A549 (cell line): ENCODE results near the gene ACVR1B. TPM values are rescaled to one million over a fixed set of nuclear protein-coding genes. Genes with fewer than 3 reads are reported as not detected.
A peak's percentile ranks its signal among the peaks of the same experiment; 100 is the strongest.

Experiments used
- ATAC-seq, 2 experiments: fragments of 200-7000 bp in 1 of 2; fragments of >200 bp in 1 of 2; cut with Nextera tagmentation in 1 of 2; cut with Tn5 transposase in 1 of 2; 3 replicates each; pipeline versions ENCODE4 v1.8.0 to v1.9.1; 2018 to 2020; ENCODE audit warnings: mild to moderate bottlenecking in 1 of 2, moderate library complexity in 1 of 2
- CTCF ChIA-PET: fragments of 300-600 bp; sonication (Branson Sonifier 250); formaldehyde crosslinking; extraction: SDS; loops from one replicate; lab custom pipeline; 2021; ENCODE audit warnings: antibody characterized with exemption, inconsistent platforms; lab: Yijun Ruan, JAX
- POLR2A ChIA-PET: fragments of 350-600 bp; formaldehyde crosslinking; extraction: SDS; loops from one replicate; lab custom pipeline; 2021; ENCODE audit warnings: antibody characterized with exemption, inconsistent platforms; lab: Yijun Ruan, JAX
- DNase-seq, 2 experiments: peaks; one replicate each; pipeline versions ENCODE4 v3.0.0 to v3.0.0-alpha.2; 2011 to 2016; ENCODE audit warnings: low read depth in 1 of 2, low spot score in 1 of 2
- FAIRE-seq: peaks from 2 replicates; lab custom pipeline; 2011; peaks lifted over from hg19 to GRCh38; lab: Jason Lieb, UNC
- H3K27ac ChIP-seq, 2 experiments: fragments of >200 bp; sonication (Bioruptor Twin); formaldehyde crosslinking; 3 replicates each; pipeline ENCODE4 v1.5.1; 2016 to 2017
- H3K4me1 ChIP-seq: fragments of >200 bp; sonication (Bioruptor Twin); formaldehyde crosslinking; 3 replicates; pipeline ENCODE4 v1.6.1; 2016
- H3K4me2 ChIP-seq: fragments of >200 bp; sonication (Bioruptor Twin); formaldehyde crosslinking; 3 replicates; pipeline ENCODE4 v1.6.1; 2016
- H3K4me3 ChIP-seq: fragments of >200 bp; sonication (Bioruptor Twin); formaldehyde crosslinking; 3 replicates; pipeline ENCODE4 v1.5.1; 2016
- H3K9me3 ChIP-seq: fragments of >200 bp; sonication (Bioruptor Twin); formaldehyde crosslinking; 3 replicates; pipeline ENCODE4 v1.6.1; 2016
- CEBPB ChIP-seq, 2 experiments: fragments of >200 bp in 1 of 2; sonication (Bioruptor Twin) in 1 of 2; formaldehyde crosslinking in 1 of 2; IDR thresholded peaks; 2 replicates each; pipeline ENCODE4 v1.6.1; 2012 to 2016
- HOXB13 ChIP-seq: fragments of 250-450 bp; sonication (Bioruptor Pico); IDR thresholded peaks from 2 replicates; pipeline ENCODE4 v1.5.0; 2020; ENCODE audit warnings: low read depth, mild to moderate bottlenecking, moderate library complexity
- RAD21 ChIP-seq, 2 experiments: fragments of >200 bp in 1 of 2; sonication (Bioruptor Twin) in 1 of 2; formaldehyde crosslinking in 1 of 2; IDR thresholded peaks in 1 of 2; conservative IDR thresholded peaks in 1 of 2; 2 replicates in 1 of 2; 3 replicates in 1 of 2; pipeline ENCODE4 v1.6.1; 2012 to 2018; ENCODE audit warnings: inconsistent platforms in 1 of 2
- TP53 ChIP-seq: fragments of 250-450 bp; sonication (Bioruptor Pico); IDR thresholded peaks from 2 replicates; pipeline ENCODE4 v1.5.0; 2021; ENCODE audit warnings: mild to moderate bottlenecking, moderate library complexity
- WGBS: methylation state at CpG from one replicate; pipeline ENCODE4 v1.1.6; 2017; ENCODE audit errors: missing lambda C conversion rate; 5-methylcytosine and 5-hydroxymethylcytosine counted together
- polyA plus RNA-seq, 4 experiments: library from polyadenylated mRNA; depleted of rRNA in 3 of 4; stranded (reverse); fragments of >200 nt; fragmentation: RNase III in 1 of 4; extraction: RNeasy Plus Mini Kit Qiagen cat#74134 plus additional on column Dnase treatment in 1 of 4; gene quantifications; 2 replicates in 3 of 4; 3 replicates in 1 of 4; pipeline ENCODE4 v1.2.3, GENCODE V29; 2011 to 2017
- small RNA-seq, 6 experiments: library from RNA; depleted of rRNA; stranded (forward); fragments of <200 nt; gene quantifications; one replicate each; pipeline ENCODE3, GENCODE V24; 2012

Gene ACVR1B
- polyA plus RNA-seq, 2 of the 4 experiments (the other 2 are of a cell fraction) = 15.2 to 18.4 TPM

GRCh38 chr12:52045794-52046199, 94.3 kb downstream of the ACVR1B start:
- Histone ChIP-seq H3K4me2 (no peak overlapping the region; the same call in 2 of the 3 replicates), H3K4me1 (peaks cover 21% of the 10 kb centered on the region)
- no peak for TF ChIP-seq RAD21 (conservative IDR thresholded peaks at IDR 0.05 in 1 of 2, IDR thresholded peaks at IDR 0.05 in 1 of 2)
- no peak for TF ChIP-seq CEBPB (IDR thresholded peaks at IDR 0.05)
- TF ChIP-seq TP53 (CRISPR knock-in tag) = no peak
- peak; percentile 34; the same call in 1 of the 2 replicates for TF ChIP-seq HOXB13 (CRISPR knock-in tag)
- TF ChIP-seq, all 56 proteins: peak for 1
- peak in 1 of 2 experiments; percentile 60 for DNase-seq
- Histone ChIP-seq H3K9me3 (no peaks in the 10 kb centered on the region), H3K4me3 (no peak overlapping the region), H3K27ac (peak overlapping the region in 1 of 2 experiments; percentile 68; a peak in 3 of 6 replicates)
- ChIA-PET POLR2A (no interaction called here), CTCF (interaction anchor here (0.9 to 41.8 kb wide), 3 partner anchors 21 to 71 kb away, joined by 3 to 1730 read pairs (median 426); partner anchors contain the start of genes ATG101, NR4A1 and SMIM41)
- ATAC-seq = no peak
- WGBS = 54% methylated on average over 3 of the region's 4 CpGs
- no peak for FAIRE-seq

Small RNAs within 50 kb of the gene (small RNA-seq; reads per million reads assigned to genes)
- 0 to 8.1 (median 0) reads per million in 6 experiments for gene RNU6-574P

Other genes starting within 250 kb of the ACVR1B start
- gene FIGNL2, start 103.0 kb upstream of the ACVR1B start, polyA plus RNA-seq (2011; rRNA removed) = 0.22 and 0.26 TPM in 2 replicates
- 0.36 to 0.46 TPM (median 0.38 TPM) in 3 replicates for gene FIGNL2, start 103.0 kb upstream of the ACVR1B start, polyA plus RNA-seq (2017; fragmentation: RNase III; extraction: RNeasy Plus Mini Kit Qiagen cat#74134 plus additional on column Dnase treatment)
- not detected in 2 replicates for gene ANKRD33, start 63.6 kb upstream of the ACVR1B start, polyA plus RNA-seq (2011; rRNA removed)
- not detected in 3 replicates for gene ANKRD33, start 63.6 kb upstream of the ACVR1B start, polyA plus RNA-seq (2017; fragmentation: RNase III; extraction: RNeasy Plus Mini Kit Qiagen cat#74134 plus additional on column Dnase treatment)
- 0.03 and 0.22 TPM in 2 replicates for gene ACVRL1, start 44.2 kb upstream of the ACVR1B start, polyA plus RNA-seq (2011; rRNA removed)
- 0.05 TPM in 1 of 3 replicates, not detected in the others for gene ACVRL1, start 44.2 kb upstream of the ACVR1B start, polyA plus RNA-seq (2017; fragmentation: RNase III; extraction: RNeasy Plus Mini Kit Qiagen cat#74134 plus additional on column Dnase treatment)
- gene TAMALIN, start 55.2 kb downstream of the ACVR1B start, polyA plus RNA-seq (2011; rRNA removed) = 0.22 and 0.35 TPM in 2 replicates
- 0.16 to 0.30 TPM (median 0.29 TPM) in 3 replicates for gene TAMALIN, start 55.2 kb downstream of the ACVR1B start, polyA plus RNA-seq (2017; fragmentation: RNase III; extraction: RNeasy Plus Mini Kit Qiagen cat#74134 plus additional on column Dnase treatment)
- 81.3 and 89.6 TPM in 2 replicates for gene NR4A1, start 99.7 kb downstream of the ACVR1B start, polyA plus RNA-seq (2011; rRNA removed)
- 24.7 to 39.6 TPM (median 28.7 TPM) in 3 replicates for gene NR4A1, start 99.7 kb downstream of the ACVR1B start, polyA plus RNA-seq (2017; fragmentation: RNase III; extraction: RNeasy Plus Mini Kit Qiagen cat#74134 plus additional on column Dnase treatment)
- 124 and 141 TPM in 2 replicates for gene ATG101, start 118.3 kb downstream of the ACVR1B start, polyA plus RNA-seq (2011; rRNA removed)
- gene ATG101, start 118.3 kb downstream of the ACVR1B start, polyA plus RNA-seq (2017; fragmentation: RNase III; extraction: RNeasy Plus Mini Kit Qiagen cat#74134 plus additional on column Dnase treatment) = 81.3 to 87.9 TPM (median 82.6 TPM) in 3 replicates
- not detected in 2 replicates for gene SMIM41, start 128.0 kb downstream of the ACVR1B start, polyA plus RNA-seq (2011; rRNA removed)
- gene SMIM41, start 128.0 kb downstream of the ACVR1B start, polyA plus RNA-seq (2017; fragmentation: RNase III; extraction: RNeasy Plus Mini Kit Qiagen cat#74134 plus additional on column Dnase treatment) = not detected in 3 replicates
- gene KRT80, start 240.3 kb downstream of the ACVR1B start, polyA plus RNA-seq (2011; rRNA removed) = 59.8 and 63.1 TPM in 2 replicates
- 38.3 to 56.4 TPM (median 46.0 TPM) in 3 replicates for gene KRT80, start 240.3 kb downstream of the ACVR1B start, polyA plus RNA-seq (2017; fragmentation: RNase III; extraction: RNeasy Plus Mini Kit Qiagen cat#74134 plus additional on column Dnase treatment)